ENCODE data around the gene GPC6.

Gene GPC6

GRCh38 chr13:94400874-94401273, 1174.3 kb downstream of the GPC6 start:
- peak; percentile 0 for DNase-seq

- DNase-seq, result no peak
Measured at GRCh38 chr13:94408314-94409036, 1181.9 kb downstream of the GPC6 start.

- no peak for DNase-seq
Measured at GRCh38 chr13:94411747-94412146, 1185.1 kb downstream of the GPC6 start.

GRCh38 chr13:94412870-94413597, 1186.4 kb downstream of the GPC6 start:
- no peak for DNase-seq

- DNase-seq, result no peak
Measured at GRCh38 chr13:94413598-94413944, 1187.0 kb downstream of the GPC6 start.

- DNase-seq, result no peak
Measured at GRCh38 chr13:94414141-94414540, 1187.5 kb downstream of the GPC6 start.

- no peak for DNase-seq
Measured at GRCh38 chr13:94414708-94415107, 1188.1 kb downstream of the GPC6 start.

- DNase-seq, result no peak
Measured at GRCh38 chr13:94415500-94416237, 1189.1 kb downstream of the GPC6 start.

- DNase-seq, result peak; percentile 67
Measured at GRCh38 chr13:94416454-94417080, 1190.0 kb downstream of the GPC6 start.

GRCh38 chr13:94417294-94417693, 1190.7 kb downstream of the GPC6 start:
- DNase-seq, result no peak

- DNase-seq, result peak; percentile 1
Measured at GRCh38 chr13:94419304-94419924, 1192.8 kb downstream of the GPC6 start.

- no peak for DNase-seq
Measured at GRCh38 chr13:94419925-94420305, 1193.3 kb downstream of the GPC6 start.

- peak; percentile 5 for DNase-seq
Measured at GRCh38 chr13:94427313-94427953, 1200.8 kb downstream of the GPC6 start.

- no peak for DNase-seq
Measured at GRCh38 chr13:94431574-94431973, 1205.0 kb downstream of the GPC6 start.

GRCh38 chr13:94431987-94432386, 1205.4 kb downstream of the GPC6 start:
- no peak for DNase-seq

- no peak for DNase-seq
Measured at GRCh38 chr13:94433055-94433961, 1206.7 kb downstream of the GPC6 start.

GRCh38 chr13:94435604-94436226, 1209.1 kb downstream of the GPC6 start:
- peak; percentile 54 for DNase-seq

GRCh38 chr13:94444826-94445225, 1218.2 kb downstream of the GPC6 start:
- DNase-seq, result peak; percentile 78

- DNase-seq, result no peak
Measured at GRCh38 chr13:94454334-94454733, 1227.7 kb downstream of the GPC6 start.

- DNase-seq, result no peak
Measured at GRCh38 chr13:94454906-94455305, 1228.3 kb downstream of the GPC6 start.

GRCh38 chr13:94455414-94455813, 1228.8 kb downstream of the GPC6 start:
- DNase-seq, result no peak
